Stimulated activated CD8-positive, alpha-beta memory T cell treated with anti-CD3 and anti-CD28 coated beads, Interleukin-12 subunit alpha, Interleukin-12 subunit beta, amount 100 ng/mL, for 4 hours (primary cell): ENCODE measurements around the gene FBN3.
"Not testable (repeated sequence)": the region's sequence is repeated elsewhere in the genome, so short reads cannot be mapped to it uniquely, and the experiment has no call there.

Experiments used
- DNase-seq: peaks from one replicate; pipeline ENCODE4 v3.0.0-alpha.2; 2020; ENCODE audit warnings: low read depth

Gene FBN3

DNA sequence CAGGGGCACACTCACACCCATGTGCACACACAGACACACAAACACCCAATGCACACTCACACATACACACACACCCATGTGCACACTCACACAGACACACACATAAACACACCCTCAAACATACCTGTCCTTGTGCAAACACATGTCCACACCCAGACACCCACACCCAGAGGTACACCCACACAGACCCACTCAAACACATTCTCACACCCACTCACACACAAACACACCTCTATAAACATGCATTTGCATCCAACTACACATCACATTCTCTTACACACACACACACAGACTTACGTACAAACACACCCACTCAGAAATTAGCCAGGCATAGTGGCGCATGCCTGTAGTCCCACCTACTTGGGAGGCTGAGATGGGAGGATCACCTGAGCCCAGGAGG is 31.4 kb downstream of the FBN3 start:
- DNase-seq, result no peak

- no peak for DNase-seq
Measured at GRCh38 chr19:8116437-8117293, 32.7 kb downstream of the FBN3 start.

DNA sequence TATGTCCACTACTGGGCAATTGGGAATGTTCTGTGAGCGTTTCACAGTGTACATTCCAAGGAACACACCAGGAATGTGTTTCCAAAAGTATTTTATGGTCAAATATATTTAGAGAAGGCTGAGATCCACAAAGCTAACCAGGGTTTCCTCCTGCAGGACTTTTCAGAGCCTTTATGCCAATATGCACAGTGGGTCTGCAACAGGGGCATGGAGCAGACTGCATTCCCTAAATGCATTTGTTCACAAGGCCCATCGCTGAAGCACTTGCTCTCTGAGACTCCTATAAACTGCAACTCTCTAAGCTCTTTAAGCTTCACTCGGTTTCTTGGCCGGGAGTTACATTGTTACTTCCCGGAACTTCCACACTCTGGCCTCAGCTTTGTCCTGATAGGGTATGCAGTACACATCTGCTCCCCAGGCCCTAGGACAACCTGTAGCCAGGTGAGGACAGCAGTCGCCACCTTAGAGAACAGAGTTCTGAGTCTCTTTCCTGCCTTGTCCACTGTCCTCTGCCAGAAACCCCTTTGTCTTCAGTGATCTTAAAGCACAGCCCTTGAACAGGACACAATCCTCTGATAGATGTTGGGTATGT is 33.5 kb downstream of the FBN3 start:
- DNase-seq, result no peak

DNA sequence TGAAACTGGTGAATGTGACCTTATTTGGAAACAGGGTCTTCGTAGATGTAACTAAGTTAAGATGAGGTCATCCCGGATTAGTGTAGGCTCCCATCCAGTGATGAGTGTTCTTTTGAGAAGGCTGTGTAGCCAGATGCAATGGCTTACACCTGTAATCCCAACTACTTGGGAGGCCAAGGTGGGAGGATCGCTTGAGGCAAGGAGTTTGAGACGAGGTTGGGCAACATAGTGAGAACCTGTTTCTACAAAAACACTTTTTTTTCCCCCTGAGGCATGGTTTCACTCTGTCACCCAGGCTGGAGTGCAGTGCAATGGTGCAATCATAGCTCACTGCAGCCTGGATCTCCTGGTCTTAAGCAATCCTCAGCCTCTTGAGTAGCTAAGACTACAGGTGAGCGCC is 36.4 kb downstream of the FBN3 start:
- DNase-seq, result no peak

DNA sequence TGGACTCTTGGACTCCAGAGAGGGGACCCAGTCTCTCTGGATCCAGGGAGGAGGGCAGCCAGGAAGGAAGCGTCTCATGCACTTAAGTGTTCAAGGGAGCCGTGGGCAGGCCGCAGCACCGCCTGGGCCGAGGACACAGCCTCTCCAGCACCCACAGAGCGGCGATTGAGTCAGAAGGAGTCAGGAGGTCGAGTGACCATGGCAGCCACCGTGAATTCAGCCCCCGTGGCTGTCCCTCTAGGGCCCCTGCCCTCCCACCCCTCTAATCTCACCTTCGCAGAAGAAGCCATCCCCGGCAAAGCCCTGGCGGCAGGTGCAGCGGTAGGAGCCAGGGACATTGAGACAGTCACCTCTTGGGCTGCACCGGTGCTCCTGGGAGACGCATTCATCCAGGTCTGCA is 38.0 kb downstream of the FBN3 start:
- no peak for DNase-seq

DNA sequence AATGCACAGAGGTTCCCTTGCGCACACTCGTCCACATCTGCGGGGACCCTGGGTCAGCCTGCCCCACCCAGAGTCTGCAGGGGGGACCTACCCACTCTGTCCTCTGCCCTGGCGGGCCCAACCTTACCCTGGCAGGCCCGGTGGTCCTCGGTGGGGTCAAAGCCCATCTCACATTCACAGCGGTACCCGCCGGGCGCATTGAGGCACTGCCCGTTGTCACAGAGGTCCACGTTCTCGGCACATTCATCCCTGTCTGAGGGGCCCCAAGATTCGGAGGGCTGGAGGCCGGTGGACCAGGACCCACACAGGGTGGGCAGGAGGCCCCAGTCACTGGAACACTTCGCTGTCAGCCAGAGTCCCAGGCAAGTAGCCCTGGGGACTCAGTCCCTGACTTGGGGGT is 38.5 kb downstream of the FBN3 start:
- DNase-seq, result no peak

DNA sequence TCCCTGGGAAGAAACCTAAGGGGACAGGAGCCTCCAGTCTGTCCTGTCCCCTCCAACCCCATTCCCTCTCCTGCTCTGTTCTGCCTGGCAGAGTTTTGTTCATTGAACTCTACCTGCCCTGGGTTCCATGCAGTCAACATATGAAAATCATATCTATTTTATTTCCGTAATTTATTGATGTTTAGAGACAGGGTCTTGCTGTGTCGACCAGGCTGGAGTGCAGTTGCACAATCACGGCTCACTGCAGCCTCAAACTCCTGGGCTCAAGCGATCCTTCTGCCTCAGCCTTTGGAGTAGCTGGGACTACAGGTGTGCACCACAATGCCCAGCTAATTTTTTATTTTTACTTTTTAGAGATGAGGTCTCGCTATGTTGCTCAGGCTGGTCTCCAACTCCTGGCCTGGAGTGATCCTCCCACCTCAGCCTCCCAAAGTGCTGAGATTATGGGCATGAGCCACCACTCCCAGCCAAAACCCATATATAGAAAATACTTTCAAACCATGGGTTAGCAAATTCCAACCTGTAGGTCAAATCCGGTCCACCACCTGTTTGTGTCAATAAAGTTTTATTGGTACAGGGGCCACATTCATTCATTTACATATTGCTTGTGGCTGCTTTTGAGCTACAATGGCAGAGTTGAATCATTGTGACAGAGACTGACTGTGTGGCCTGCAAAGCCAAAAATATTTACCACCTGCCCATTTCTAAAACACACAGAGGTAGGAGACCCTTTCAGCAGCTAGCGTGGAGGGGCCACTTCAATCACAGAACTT is 39.3 kb downstream of the FBN3 start:
- no peak for DNase-seq

DNA sequence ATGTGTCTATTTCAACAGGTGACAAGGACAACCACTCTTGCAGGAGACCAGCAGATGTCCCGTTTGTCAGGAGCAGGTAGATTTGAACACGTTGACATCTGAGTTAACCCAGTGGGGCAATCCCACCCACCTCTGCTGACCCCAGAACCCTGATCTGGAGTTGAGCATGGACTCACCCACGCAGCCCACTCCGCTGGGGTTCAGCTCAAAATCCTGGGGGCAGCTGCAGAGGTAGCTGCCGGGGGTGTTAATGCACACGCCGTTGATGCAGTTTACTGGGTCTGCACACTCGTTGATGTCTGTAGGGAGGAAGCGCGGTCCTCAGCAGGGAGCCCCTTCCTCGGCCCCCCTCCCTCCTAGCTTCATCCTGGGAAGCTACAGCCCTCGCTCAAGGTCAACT is 39.9 kb downstream of the FBN3 start:
- DNase-seq, result no peak

DNA sequence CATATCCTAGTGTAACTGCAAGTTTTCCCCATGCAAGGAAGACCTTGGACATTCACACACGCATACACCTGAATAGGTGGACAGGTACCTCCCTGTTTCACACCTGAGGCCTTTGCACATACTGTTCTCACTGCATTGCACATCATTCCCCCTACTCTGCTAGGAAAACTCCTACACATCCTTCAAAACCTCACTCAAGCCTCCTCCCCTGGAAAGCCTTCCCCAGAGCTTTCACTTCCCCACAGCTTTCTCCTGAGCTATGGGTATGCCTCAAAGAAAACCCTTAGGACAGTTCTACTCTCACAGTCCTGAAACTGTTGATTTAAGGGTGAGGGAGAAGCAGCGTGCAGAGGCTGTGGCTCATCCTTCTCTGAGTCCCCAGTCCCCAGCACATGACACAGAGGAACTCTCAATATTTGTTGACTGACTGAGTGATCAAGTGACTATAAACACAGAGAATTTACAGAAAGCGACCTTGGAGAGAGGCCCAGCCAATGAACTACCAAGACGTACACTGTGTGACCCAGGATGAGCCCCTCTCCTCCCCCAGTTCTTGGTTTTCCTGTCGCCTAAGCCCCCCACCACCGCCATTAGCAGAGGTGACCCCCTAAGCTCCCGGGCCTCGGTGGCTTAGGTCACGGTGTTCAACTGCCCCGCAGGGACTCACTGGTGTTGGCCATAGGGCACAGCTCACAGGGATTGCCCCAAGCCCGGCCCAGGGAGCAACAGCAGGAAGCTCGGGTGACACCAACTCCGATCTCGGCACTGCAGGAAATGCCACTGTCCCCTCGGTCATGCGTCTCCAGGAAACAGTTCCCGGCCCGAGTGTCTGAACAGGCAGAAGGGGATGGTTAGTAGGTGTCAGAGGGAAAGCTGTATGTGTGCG is 40.6 kb downstream of the FBN3 start:
- DNase-seq, result no peak

DNA sequence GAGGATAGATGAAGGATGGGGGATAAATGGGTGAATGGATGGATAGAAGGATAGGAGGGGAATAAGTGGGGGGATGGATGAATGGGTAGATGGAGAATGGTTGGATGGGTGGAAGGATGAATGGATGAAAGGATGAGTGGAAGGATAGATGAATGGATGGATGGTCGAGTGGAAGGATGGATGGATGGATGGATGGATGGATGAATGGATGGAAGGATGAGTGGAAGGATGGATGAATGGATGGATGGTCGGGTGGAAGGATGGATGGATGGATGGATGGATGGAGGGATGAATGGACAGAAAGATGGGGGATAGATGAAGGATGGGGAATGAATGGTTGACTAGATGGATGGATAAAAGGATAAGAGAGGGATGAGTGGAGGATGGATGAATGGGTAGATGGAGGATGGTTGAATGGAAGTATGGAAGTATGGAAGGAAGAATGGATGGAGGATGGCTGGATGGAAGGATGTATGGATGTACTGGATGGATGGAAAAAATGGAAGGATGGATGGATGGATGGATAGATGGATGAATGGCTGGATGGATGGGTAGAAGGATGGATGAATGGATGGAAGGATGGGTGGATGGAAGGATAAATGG is 42.0 kb downstream of the FBN3 start:
- no peak for DNase-seq

DNA sequence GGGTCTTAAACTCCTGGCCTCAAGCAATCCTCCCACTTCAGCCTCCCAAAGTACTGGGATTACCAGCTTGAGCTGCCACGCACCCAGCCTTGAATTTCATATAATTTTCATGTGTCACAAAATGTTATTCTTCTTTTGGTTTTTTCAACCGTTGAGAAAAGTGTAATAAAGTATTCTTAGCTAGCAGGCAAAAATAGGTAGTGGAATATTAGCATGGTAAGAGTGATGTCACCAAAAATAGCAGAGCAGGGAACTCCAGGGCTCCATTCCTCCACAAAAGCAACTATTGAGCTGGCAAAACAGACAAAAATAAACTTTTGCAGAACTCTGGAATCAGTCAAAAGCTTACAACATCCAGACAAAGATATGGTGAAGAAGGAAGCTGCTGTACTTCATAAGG is 43.9 kb downstream of the FBN3 start:
- DNase-seq, result no peak

GRCh38 chr19:8101910-8102309 is 47.5 kb downstream of the FBN3 start:
- not testable (repeated sequence) for DNase-seq

- DNase-seq, result no peak
Measured at GRCh38 chr19:8101311-8101710, 48.1 kb downstream of the FBN3 start.

DNA sequence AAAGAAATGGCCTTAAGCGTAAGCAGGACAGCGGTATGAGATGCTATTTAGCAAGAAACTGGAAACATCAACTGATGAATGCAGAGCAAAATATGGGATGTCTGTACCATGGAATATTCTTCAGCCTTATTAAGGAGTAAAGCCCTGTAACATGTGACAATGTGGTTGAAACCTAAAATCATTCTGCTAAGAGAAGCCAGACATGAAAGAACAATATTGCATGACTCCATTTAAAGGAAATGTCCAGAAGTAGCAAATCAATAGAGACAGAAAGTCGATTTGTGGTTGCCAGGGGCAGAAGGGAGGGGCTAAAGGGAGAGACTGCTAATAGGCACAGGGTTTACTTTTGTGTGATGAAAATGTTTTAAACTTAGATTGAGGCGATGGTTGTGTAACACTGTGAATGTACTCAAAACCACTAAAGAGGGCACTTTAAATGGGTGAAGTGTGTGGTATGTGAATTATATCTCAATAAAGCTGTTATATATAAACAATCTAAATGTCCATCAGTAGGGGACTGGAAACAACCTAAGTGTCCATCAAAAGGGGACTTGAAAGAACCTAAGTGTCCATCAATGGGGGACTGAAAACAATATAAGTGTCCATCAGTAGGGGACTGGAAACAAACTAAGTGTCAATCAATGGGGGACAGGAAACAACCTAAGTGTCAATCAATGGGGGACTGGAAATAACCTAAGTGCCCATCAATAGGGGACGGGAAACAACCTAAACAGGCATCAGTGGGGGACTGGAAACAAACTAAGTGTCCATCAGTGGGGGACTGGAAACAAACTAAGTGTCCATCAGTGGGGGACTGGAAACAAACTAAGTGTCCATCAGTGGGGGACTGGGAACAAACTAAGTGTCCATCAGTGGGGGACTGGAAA is 51.5 kb downstream of the FBN3 start:
- DNase-seq, result no peak

- no peak for DNase-seq
Measured at GRCh38 chr19:8097198-8097597, 52.2 kb downstream of the FBN3 start.

- DNase-seq, result no peak
Measured at GRCh38 chr19:8096071-8096470, 53.3 kb downstream of the FBN3 start.

DNA sequence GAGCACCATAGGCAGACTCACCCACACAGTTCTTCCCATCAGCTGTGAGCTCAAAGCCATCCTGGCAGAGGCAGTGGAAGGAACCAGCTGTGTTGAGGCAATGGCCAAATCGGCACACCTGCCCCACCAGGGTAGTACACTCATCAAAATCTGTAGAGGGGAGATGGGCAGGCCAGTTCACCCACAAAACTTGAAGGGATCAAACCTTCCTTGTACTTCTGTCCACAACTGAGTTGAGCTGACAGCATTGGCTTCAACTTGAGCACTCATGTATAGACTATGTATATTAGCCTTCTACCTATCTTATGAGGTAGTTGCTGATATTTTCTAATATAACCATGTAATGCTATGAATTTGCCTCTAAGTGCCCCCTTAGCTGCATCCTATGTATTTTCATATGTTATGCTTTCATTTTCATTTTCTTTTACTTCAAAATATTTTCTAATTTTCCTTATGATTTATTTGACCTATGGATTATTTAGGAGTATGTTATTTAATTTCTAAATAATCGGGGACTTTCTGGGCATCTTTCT is 54.0 kb downstream of the FBN3 start:
- DNase-seq, result no peak

GRCh38 chr19:8094336-8094735 is 55.1 kb downstream of the FBN3 start:
- DNase-seq, result no peak

- DNase-seq, result no peak
Measured at GRCh38 chr19:8093740-8094139, 55.7 kb downstream of the FBN3 start.

GRCh38 chr19:8090950-8091349 is 58.4 kb downstream of the FBN3 start:
- no peak for DNase-seq
